Epithelial cell of proximal tubule (primary cell): Measurements from ENCODE around the gene DEDD. TPM values are rescaled to one million over a fixed set of nuclear protein-coding genes. Genes with fewer than 3 reads are reported as not detected.

ENCODE experiments used
- DNase-seq: peaks from one replicate; pipeline ENCODE4 v3.0.0-alpha.2; 2011; ENCODE audit warnings: low read depth
- H3K4me3 ChIP-seq: 2 replicates; pipeline ENCODE4 v1.5.1; 2011; ENCODE audit warnings: low read depth, mild to moderate bottlenecking, low read length
- CTCF ChIP-seq: conservative IDR thresholded peaks from 2 replicates; pipeline ENCODE4 v1.5.1; 2012; ENCODE audit warnings: low read depth, mild to moderate bottlenecking, low read length
- total RNA-seq: library from RNA; depleted of rRNA; stranded (reverse); fragments of >200 nt; gene quantifications from 2 replicates; pipeline ENCODE4 v1.2.3, GENCODE V29; 2015

Gene DEDD
- total RNA-seq, 1 donor from 2014 or later, result 22.8 TPM

GRCh38 chr1:161076410-161076809 lies 56.1 kb downstream of the DEDD start:
- H3K4me3 ChIP-seq, result no peak overlapping the region
- no peak for DNase-seq

GRCh38 chr1:161074676-161075368 lies 57.6 kb downstream of the DEDD start:
- no peak overlapping the region for H3K4me3 ChIP-seq
- DNase-seq, result no peak
- no peak for TF ChIP-seq CTCF

More at GRCh38 chr1:161076410-161076809, 56.1 kb downstream of the DEDD start:
- no peak for TF ChIP-seq CTCF

- no peak for TF ChIP-seq CTCF
- DNase-seq, result no peak
- no peak overlapping the region for H3K4me3 ChIP-seq
These were observed 58.9 kb downstream of the DEDD start for GRCh38 chr1:161073474-161074121.

GRCh38 chr1:161072751-161073449 lies 59.6 kb downstream of the DEDD start:
- no peak for DNase-seq
- TF ChIP-seq CTCF, result no peak
- no peak overlapping the region for H3K4me3 ChIP-seq

GRCh38 chr1:161071886-161072371 lies 60.5 kb downstream of the DEDD start:
- H3K4me3 ChIP-seq, result no peak overlapping the region
- no peak for DNase-seq
- peak; percentile 73 for TF ChIP-seq CTCF

Other genes with a start within 250 kb of the DEDD start
- gene ITLN1, start 247.5 kb downstream of the DEDD start, total RNA-seq, result not detected in 2 replicates
- not detected in 2 replicates for gene ITLN2, start 177.9 kb downstream of the DEDD start, total RNA-seq
- gene F11R, start 111.5 kb downstream of the DEDD start, total RNA-seq, result 42.2 and 57.8 TPM in 2 replicates
- 52.0 and 148 TPM in 2 replicates for gene TSTD1, start 93.7 kb downstream of the DEDD start, total RNA-seq
- 37.9 and 53.7 TPM in 2 replicates for gene USF1, start 86.7 kb downstream of the DEDD start, total RNA-seq
- gene ARHGAP30, start 62.8 kb downstream of the DEDD start, total RNA-seq, result 0.06 and 0.07 TPM in 2 replicates
- gene NECTIN4, start 43.1 kb downstream of the DEDD start, total RNA-seq, result 3.0 and 6.1 TPM in 2 replicates
- 2.6 and 6.5 TPM in 2 replicates for gene KLHDC9, start 34.3 kb downstream of the DEDD start, total RNA-seq
- gene PFDN2, start 14.6 kb downstream of the DEDD start, total RNA-seq, result 102 and 103 TPM in 2 replicates
- 34.2 and 55.9 TPM in 2 replicates for gene NIT1, start 14.6 kb downstream of the DEDD start, total RNA-seq
- 84.7 and 117 TPM in 2 replicates for gene UFC1, start 21.3 kb upstream of the DEDD start, total RNA-seq
- 10.2 and 20.6 TPM in 2 replicates for gene USP21, start 26.8 kb upstream of the DEDD start, total RNA-seq
- gene PPOX, start 33.8 kb upstream of the DEDD start, total RNA-seq, result 20.3 and 22.0 TPM in 2 replicates
- 46.2 and 50.7 TPM in 2 replicates for gene B4GALT3, start 44.8 kb upstream of the DEDD start, total RNA-seq
- gene ADAMTS4, start 66.4 kb upstream of the DEDD start, total RNA-seq, result under 0.01 TPM in 1 of 2 replicates, not detected in the other
- 104 and 124 TPM in 2 replicates for gene NDUFS2, start 69.7 kb upstream of the DEDD start, total RNA-seq
- not detected in 2 replicates for gene FCER1G, start 82.6 kb upstream of the DEDD start, total RNA-seq
- gene APOA2, start 91.0 kb upstream of the DEDD start, total RNA-seq, result not detected in 2 replicates
- 6.2 and 12.4 TPM in 2 replicates for gene TOMM40L, start 93.4 kb upstream of the DEDD start, total RNA-seq
- not detected in 2 replicates for gene NR1I3, start 105.5 kb upstream of the DEDD start, total RNA-seq
- gene PCP4L1, start 126.1 kb upstream of the DEDD start, total RNA-seq, result 0.35 TPM in 1 of 2 replicates, not detected in the other
- 0.69 and 1.2 TPM in 2 replicates for gene MPZ, start 177.3 kb upstream of the DEDD start, total RNA-seq
- 12.7 and 15.8 TPM in 2 replicates for gene SDHC, start 181.7 kb upstream of the DEDD start, total RNA-seq
- not detected in 2 replicates for gene CFAP126, start 235.2 kb upstream of the DEDD start, total RNA-seq